SK-N-MC (cell line): ENCODE data around the gene MACROD2.

ENCODE experiments used
- EZH2 ChIP-seq: fragments of 200-600 bp; sonication (generic); IDR thresholded peaks from one replicate; pipeline ENCODE4 v1.6.1; 2017; ENCODE audit warnings: antibody characterized with exemption
- POLR2AphosphoS5 ChIP-seq: IDR thresholded peaks from 2 replicates; pipeline ENCODE4 v1.6.1; 2012; ENCODE audit warnings: mild to moderate bottlenecking, low read depth, low read length, borderline replicate concordance

- TF ChIP-seq POLR2AphosphoS5: no peak
- TF ChIP-seq EZH2: no peak
Observed at GRCh38 chr20:14649662-14650061, 654.3 kb downstream of the MACROD2 start.
